ENCODE results near the gene OIT3.

DNA sequence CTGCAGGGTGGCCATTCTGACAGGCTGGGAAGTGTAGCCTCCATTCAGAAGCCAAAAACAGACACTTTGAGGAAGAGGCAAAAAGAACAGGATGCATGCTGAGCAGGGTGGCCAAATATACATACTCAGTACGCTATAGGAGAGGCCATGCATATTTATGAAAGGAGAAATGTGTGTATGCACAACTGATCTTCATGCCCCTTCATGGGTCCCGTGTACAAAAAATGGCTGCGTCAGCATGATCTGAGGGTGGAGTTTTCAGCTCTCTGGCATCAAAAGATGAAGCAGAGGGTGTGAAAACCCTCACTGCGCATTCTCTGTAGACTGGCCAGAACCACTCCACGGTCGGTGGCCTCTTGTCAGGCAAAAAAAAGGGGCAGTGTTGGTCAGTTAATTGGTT lies 35.5 kb upstream of the OIT3 start:
- TF ChIP-seq CTCF (IDR thresholded peaks at IDR 0.05; ENCODE audit: borderline replicate concordance, extremely low read depth, low read length, poor library complexity, severe bottlenecking) (no peak), EZH2 (IDR thresholded peaks at IDR 0.05; ENCODE audit: borderline replicate concordance, low read depth, low read length, severe bottlenecking) (no peak)

All from DND-41 (cell line).